ES-I3 (cell line): ENCODE data around the gene NBPF20.
"Not testable (repeated sequence)": the region's sequence is repeated elsewhere in the genome, so short reads cannot be mapped to it uniquely, and the experiment has no call there.

Experiments used
- H3K36me3 ChIP-seq: 2 replicates; pipeline ENCODE4 v1.6.1; 2013; ENCODE audit warnings: mild to moderate bottlenecking, low read length, control low read depth, moderate library complexity; ENCODE audit not compliant: insufficient read depth
- H3K4me1 ChIP-seq: 2 replicates; pipeline ENCODE4 v1.6.1; 2013; ENCODE audit warnings: mild to moderate bottlenecking, control low read depth, low read length; ENCODE audit not compliant: insufficient read depth
- H3K9ac ChIP-seq: 2 replicates; pipeline ENCODE4 v1.6.1; 2013; ENCODE audit warnings: low read depth, mild to moderate bottlenecking, low read length, moderate library complexity
- H3K9me3 ChIP-seq: 2 replicates; pipeline ENCODE4 v1.6.1; 2013; ENCODE audit warnings: mild to moderate bottlenecking, low read length, moderate library complexity; ENCODE audit not compliant: control insufficient read depth, insufficient read depth

Gene NBPF20, protein sequence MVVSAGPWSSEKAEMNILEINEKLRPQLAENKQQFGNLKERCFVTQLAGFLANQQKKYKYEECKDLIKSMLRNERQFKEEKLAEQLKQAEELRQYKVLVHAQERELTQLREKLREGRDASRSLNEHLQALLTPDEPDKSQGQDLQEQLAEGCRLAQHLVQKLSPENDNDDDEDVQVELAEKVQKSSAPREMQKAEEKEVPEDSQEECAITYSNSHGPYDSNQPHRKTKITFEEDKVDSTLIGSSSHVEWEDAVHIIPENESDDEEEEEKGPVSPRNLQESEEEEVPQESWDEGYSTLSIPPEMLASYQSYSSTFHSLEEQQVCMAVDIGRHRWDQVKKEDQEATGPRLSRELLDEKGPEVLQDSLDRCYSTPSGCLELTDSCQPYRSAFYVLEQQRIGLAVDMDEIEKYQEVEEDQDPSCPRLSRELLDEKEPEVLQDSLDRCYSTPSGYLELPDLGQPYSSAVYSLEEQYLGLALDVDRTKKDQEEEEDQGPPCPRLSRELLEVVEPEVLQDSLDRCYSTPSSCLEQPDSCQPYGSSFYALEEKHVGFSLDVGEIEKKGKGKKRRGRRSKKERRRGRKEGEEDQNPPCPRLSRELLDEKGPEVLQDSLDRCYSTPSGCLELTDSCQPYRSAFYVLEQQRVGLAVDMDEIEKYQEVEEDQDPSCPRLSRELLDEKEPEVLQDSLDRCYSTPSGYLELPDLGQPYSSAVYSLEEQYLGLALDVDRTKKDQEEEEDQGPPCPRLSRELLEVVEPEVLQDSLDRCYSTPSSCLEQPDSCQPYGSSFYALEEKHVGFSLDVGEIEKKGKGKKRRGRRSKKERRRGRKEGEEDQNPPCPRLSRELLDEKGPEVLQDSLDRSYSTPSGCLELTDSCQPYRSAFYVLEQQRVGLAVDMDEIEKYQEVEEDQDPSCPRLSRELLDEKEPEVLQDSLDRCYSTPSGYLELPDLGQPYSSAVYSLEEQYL (N-terminal part only)

DNA sequence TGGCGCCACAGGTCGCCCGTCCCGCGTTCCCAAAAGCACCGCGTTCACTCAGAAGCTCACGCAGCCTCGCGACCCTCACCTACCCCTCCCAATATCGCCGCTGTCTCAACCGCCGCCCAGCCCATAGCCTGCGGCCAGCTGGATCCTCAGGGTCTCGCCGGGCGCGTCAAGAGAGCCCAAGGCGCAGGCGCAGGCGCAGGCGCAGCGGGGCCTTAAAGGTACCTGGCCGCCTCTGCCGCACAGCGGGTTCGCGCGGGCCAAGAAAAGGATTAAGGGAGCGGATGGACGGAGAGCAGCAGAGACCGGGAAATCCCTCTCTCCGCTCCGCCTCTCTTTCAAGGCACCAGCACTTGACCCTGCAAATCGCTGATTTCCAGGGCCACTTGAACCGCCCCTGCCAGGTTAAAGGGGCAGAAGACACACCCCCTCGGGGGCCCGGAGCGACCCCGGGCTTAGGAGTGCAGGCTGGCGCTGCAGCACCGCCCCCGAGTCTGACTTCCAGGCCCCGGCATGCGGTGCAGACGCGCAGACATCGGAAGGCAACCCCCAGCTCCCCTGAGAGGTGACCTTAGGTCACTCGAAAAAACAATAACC, at the start of gene NBPF20:
NBPF20 (minus strand) TSS at position 168 of the 594 bp plus-strand sequence. CDS start 20,331 bp downstream, outside the sequence.
- no peaks in the 10 kb centered on the region for H3K9me3 ChIP-seq
- H3K9ac ChIP-seq, result peak within 1 kb of the TSS; percentile 63
- H3K36me3 ChIP-seq, result no peaks in the 10 kb centered on the region
- H3K4me1 ChIP-seq, result no peaks in the 10 kb centered on the region

DNA sequence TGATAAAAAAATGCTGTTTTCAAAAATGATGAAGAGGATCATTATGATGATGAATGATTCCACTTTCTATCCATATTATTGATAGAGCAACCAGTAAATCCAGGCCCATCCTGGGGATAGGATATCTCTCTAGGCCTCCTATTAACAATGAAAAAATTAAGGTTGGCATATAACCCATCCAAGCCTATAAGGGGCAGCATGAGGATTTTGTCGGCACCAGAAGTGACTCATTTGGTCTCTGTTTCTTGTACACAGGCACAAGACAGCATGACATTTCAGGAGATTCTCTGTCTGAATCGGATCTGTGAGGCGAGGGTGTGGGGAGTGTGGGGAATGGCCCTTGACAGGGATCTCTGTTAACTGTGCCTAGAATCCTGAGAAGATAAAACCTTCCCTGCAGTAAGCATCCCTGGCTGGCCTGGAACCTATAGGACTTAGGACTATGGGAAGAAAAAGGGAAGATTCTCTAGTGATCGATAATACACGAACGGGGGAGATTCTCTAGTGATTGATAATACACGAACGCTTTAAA, 49.5 kb upstream of the NBPF20 start:
- H3K4me1 ChIP-seq, result not testable (repeated sequence)

DNA sequence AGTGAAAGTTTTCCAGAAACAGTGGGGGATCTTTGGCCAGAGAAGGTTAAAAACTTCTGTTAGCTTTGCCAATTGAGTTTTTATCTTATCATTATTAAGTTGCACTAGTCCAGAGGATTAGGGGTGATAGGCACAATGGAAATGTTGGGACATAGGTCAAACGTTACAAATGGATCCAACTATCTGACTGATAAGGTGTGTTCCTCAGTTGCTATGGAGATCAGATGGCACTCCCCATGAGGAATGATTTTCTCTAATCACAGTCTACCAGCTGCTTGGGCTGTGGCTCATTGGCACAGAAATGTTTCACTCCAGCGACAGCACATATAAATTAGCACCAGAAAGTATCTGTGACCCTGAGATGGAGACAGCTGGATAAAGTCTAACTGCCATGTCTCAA, 47.3 kb upstream of the NBPF20 start:
- H3K36me3 ChIP-seq, H3K4me1 ChIP-seq, H3K9ac ChIP-seq, H3K9me3 ChIP-seq: not testable (repeated sequence)

More for the DNA sequence above, 49.5 kb upstream of the NBPF20 start:
- peak overlapping the region; percentile 50; the same call in 1 of the 2 replicates for H3K9ac ChIP-seq
- H3K36me3 ChIP-seq, H3K9me3 ChIP-seq: not testable (repeated sequence)

DNA sequence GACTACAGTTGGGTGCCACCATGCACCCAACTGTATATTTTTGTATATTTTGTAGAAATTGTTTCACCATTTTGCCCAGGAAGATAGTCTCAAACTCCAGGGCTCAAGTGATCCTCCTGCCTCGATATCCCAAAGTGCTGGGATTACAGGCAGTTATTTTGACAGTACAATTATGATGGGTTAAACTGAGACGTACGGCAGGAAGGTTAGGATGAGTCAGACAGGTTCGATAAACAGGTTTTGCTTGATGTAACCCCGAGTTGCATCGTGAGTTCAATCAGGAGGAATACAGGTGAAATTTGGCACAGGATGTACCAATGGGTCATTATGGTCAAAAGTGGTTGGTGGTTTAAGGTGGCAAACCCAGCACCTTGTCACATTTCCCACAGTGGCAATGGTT, 46.0 kb upstream of the NBPF20 start:
- not testable (repeated sequence) for H3K4me1 ChIP-seq, H3K36me3 ChIP-seq, H3K9ac ChIP-seq, H3K9me3 ChIP-seq

DNA sequence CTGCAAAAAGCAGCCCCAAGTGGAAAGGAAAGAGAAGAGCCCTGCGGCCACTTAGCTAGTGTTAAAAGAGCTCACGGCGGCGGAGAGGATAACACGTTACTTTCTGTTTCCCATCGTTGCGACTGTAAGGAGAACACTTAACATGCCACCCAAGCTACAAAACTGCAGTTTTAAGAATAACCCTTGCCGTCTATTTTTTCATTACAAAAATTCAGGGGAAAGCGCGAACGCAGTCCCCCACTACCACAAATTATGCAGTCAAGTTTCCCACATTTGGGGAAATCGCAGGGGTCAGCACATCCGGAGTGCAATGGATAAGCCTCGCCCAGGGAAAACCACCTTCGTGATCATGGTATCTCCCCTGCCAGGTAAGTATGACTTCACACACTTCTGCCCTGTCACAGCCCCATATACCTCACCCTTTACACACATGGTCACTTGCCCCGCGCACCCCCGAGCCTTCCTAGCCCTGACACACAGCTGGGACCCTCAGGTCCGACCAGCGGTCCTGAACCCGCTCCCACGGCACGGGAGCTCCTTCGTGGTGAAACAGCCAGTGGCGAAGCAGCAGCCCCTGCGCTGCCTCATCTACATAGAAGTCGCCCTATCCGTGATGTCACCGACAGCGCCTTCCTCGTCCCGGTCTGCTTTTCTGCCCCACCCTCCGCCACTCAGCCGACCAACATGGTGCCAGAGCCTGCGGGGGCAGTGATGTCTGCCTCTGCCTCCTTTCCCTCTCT, 40.2 kb upstream of the NBPF20 start:
- not testable (repeated sequence) for H3K9me3 ChIP-seq, H3K4me1 ChIP-seq, H3K36me3 ChIP-seq
- peak overlapping the region; percentile 35 for H3K9ac ChIP-seq

DNA sequence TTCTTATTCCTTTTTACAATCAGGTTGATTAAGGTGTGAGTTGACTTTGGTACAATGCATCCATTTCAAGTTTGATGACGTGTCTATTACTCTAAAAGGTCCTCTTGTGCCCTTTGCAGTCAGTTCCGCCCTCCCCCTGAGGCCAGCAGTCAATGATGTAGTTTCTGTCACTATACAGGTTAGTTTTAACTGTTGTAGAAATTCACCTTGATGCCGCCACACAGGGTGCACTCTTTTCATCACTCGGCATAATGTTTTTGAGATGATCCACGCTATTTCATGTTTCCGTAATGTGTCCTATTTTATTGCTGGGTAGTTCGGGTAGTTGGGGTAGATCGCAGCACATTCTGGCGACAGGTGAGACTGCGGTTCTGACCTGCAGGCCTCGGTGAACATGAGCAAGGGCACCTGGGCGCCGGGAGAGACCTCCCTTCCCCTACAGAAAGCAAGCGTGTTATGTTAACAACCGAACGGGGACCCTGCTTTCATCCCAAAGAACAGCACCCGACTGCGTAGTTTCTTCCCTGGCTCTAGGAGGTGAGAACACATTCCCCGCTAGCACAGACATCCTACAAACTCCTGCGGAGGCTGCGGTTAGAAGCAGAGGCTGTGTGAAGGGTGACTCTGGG, 39.4 kb upstream of the NBPF20 start:
- H3K9ac ChIP-seq, result peak overlapping the region; percentile 19; the same call in 1 of the 2 replicates
- H3K9me3 ChIP-seq, H3K36me3 ChIP-seq, H3K4me1 ChIP-seq: not testable (repeated sequence)

DNA sequence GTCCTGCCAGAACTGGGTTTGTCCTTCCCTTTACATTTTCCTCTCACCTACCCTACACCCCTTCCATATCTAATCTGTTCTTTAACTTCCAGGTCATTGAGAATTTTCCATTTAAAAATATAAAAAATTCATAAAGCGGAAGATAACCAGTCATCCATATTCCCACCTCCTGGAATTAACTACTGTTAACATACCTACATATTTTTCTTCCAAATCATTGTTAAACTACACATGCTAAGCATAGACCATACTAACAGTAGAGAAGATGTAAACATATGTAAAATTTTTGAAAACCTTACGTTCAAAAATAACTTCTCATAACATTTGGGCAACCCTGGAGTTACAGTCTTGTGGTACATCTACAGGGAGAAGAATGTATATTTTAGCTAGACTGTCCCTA, 38.6 kb upstream of the NBPF20 start:
- H3K36me3 ChIP-seq, H3K4me1 ChIP-seq: not testable (repeated sequence)

DNA sequence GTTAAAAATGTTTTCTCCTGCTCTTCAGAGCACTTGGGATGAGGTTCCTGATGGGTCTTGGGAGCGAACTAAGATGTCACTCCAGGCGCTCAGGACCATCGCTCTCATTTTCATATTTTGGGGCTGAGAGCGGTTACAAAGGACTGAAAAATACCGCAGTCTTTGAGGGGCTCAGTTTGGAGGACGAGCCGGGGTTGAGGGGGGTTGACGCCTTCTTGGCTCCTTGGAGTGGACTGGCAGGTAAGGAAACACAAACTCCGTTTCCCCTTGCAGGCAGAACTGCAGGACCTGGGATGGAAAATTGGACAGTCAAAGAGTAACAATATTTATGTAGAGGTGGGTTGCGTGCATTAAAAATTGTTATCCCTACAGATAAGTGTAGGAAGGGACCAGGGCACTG, 35.3 kb upstream of the NBPF20 start:
- peak overlapping the region; percentile 40; the same call in 1 of the 2 replicates for H3K9ac ChIP-seq
- H3K9me3 ChIP-seq, H3K4me1 ChIP-seq, H3K36me3 ChIP-seq: not testable (repeated sequence)

More for the DNA sequence above, 38.6 kb upstream of the NBPF20 start:
- not testable (repeated sequence) for H3K9me3 ChIP-seq, H3K9ac ChIP-seq

DNA sequence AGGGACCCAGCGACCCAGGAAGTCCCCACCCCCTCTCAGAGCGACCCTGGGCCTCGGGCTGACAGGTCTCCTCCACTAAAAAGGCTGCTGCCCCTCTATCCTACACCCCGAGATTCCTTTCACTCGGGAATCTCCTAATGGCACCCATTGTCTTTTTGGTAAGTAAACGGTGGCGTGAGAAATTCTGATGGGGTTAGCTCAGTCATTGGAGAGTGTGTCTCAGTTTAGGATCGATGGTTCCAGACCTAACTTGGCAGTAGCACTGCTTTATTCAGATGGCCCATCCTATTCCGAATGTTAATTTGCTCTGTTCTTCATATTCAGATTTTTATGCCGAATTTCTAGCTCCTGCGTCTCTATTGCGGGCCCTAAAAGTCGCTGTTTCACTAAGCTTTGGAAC, 34.6 kb upstream of the NBPF20 start:
- H3K9me3 ChIP-seq, result not testable (repeated sequence)

DNA sequence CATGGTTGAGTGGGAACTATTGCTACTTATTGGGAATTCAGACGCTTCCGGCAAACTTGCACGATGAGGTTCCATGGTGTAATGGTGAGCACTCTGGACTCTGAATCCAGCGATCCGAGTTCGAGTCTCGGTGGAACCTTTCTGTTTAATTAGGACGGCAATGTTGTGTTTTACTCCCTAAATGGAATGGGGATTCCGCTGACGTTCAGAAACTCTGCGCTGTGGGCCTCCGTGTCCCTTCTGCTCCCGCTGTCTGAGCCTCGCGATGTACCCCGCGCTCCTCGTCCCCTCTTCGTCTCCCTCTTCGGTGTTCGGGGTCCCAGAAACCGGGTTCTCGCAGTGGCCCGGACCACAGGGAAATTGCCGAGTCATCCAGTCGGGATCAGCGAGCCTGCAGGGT, 34.2 kb upstream of the NBPF20 start:
- not testable (repeated sequence) for H3K36me3 ChIP-seq, H3K4me1 ChIP-seq, H3K9me3 ChIP-seq, H3K9ac ChIP-seq

More for the DNA sequence above, 34.6 kb upstream of the NBPF20 start:
- not testable (repeated sequence) for H3K36me3 ChIP-seq, H3K4me1 ChIP-seq
- H3K9ac ChIP-seq, result peak overlapping the region; percentile 40; the same call in 1 of the 2 replicates

DNA sequence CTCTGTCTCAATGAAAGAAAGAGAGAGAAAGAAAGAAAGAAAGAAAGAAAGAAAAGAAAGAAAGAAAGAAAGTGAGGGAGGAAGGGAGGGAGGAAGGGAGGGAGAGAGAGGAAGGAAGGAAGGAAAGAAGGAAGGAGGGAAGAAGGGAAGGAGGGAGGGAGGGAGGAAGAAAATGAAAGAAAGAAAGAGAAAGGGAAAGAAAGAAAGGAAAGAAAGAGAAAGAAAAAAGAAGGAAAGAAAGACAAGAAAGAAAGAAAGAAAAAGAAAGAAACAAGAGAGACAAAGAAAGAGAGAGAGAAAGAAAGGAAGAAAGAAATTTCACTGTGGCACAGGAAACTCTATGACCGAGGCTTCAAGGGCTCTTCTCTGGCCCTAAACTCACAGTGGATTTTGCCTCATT, 33.7 kb upstream of the NBPF20 start:
- not testable (repeated sequence) for H3K9me3 ChIP-seq, H3K9ac ChIP-seq, H3K4me1 ChIP-seq, H3K36me3 ChIP-seq

DNA sequence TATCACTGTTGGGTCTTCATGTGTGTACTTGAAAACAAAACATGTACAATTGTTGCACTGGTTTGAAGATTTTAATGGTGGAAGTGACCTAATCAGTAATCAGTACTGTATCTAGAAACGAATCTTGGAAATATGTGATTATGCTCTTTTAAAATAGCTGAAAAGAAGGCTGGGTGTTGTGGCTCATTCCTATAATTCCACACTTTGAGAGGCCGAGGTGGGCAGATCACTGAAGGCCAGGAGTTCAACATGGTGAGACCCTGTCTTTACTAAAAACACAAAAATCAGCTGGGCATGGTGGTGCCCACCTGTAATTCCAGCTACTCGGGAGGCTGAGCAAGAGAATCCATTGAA, 29.4 kb upstream of the NBPF20 start:
- not testable (repeated sequence) for H3K9me3 ChIP-seq, H3K9ac ChIP-seq, H3K4me1 ChIP-seq, H3K36me3 ChIP-seq

DNA sequence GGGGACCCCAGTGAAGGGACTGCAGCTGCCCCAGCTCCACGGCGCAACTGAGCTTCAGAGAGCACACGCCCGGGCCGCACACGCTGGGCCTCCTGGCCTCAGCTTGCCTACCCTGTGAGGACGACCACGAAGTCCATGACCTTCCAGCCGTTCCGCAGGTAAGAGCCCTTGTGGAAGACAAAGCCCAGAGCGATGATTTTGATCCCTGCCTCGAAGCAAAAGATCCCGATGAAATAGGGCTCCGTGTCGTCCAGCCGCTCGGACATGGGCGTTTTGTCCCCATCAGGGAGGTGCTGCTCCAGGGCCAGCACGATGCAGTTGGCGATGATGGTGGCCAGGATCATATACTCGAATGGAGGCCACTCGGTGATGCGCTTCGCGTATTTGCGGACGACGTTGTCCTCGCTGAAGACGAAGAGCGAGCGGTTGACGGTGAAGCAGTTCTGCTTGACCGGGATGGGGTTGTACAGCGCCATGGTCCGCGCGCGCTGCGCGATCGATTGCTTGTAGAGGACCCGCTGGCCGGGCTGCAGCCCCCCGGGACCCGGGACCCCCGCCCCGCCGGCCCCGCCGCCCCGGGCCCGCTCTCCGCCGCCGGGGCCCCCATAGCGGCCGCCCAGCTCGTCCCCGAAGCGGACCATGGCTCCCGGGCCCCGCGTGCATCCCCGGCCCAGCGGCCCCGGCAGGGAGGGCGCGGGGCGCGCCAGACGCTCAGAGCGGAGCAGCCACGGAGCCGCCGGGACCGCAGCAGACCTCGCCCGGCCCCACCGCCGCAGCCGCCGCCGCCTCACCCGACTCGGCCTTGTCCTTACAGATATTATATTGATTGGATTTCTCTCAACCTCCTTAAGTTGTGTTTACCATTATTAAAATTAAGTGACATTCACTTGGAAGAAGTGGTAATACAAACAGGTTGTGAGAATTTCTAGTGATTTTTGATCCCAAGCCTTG, 28.7 kb upstream of the NBPF20 start:
- H3K4me1 ChIP-seq, H3K36me3 ChIP-seq, H3K9ac ChIP-seq, H3K9me3 ChIP-seq: not testable (repeated sequence)
